NCI-H82 (cell line): ENCODE data around the gene STIM2.
"Not testable (repeated sequence)": the region's sequence is repeated elsewhere in the genome, so short reads cannot be mapped to it uniquely, and the experiment has no call there.

Experiments used
- DNase-seq: peaks from one replicate; lab custom pipeline; 2025; lab: John Stamatoyannopoulos, UW

The STIM2 gene

GRCh38 chr4:26953770-26954423 is 93.3 kb downstream of the STIM2 start:
- DNase-seq, result no peak

GRCh38 chr4:26955241-26955640 is 94.6 kb downstream of the STIM2 start:
- DNase-seq, result no peak

- no peak for DNase-seq
These were observed 98.4 kb downstream of the STIM2 start for GRCh38 chr4:26958925-26959653.

- no peak for DNase-seq
These were observed 99.0 kb downstream of the STIM2 start for GRCh38 chr4:26959654-26960047.

- no peak for DNase-seq
These were observed 102.1 kb downstream of the STIM2 start for GRCh38 chr4:26962720-26963119.

GRCh38 chr4:26964512-26964911 is 103.9 kb downstream of the STIM2 start:
- no peak for DNase-seq

GRCh38 chr4:26964994-26965393 is 104.4 kb downstream of the STIM2 start:
- no peak for DNase-seq

- not testable (repeated sequence) for DNase-seq
These were observed 115.0 kb downstream of the STIM2 start for GRCh38 chr4:26975464-26976181.

- DNase-seq, result no peak
These were observed 117.9 kb downstream of the STIM2 start for GRCh38 chr4:26978387-26979053.

- no peak for DNase-seq
These were observed 124.3 kb downstream of the STIM2 start for GRCh38 chr4:26984896-26985295.

- peak; percentile 10 for DNase-seq
These were observed 125.2 kb downstream of the STIM2 start for GRCh38 chr4:26985873-26986272.

GRCh38 chr4:26987191-26987590 is 126.5 kb downstream of the STIM2 start:
- DNase-seq, result no peak

GRCh38 chr4:26991057-26991456 is 130.4 kb downstream of the STIM2 start:
- DNase-seq, result no peak

GRCh38 chr4:26992657-26993361 is 132.2 kb downstream of the STIM2 start:
- DNase-seq, result no peak

GRCh38 chr4:26993539-26993938 is 132.9 kb downstream of the STIM2 start:
- DNase-seq, result no peak

- no peak for DNase-seq
These were observed 133.3 kb downstream of the STIM2 start for GRCh38 chr4:26993967-26994366.

- DNase-seq, result no peak
These were observed 134.7 kb downstream of the STIM2 start for GRCh38 chr4:26995316-26995715.

- DNase-seq, result no peak
These were observed 136.1 kb downstream of the STIM2 start for GRCh38 chr4:26996745-26997144.

- no peak for DNase-seq
These were observed 139.0 kb downstream of the STIM2 start for GRCh38 chr4:26999689-27000088.

GRCh38 chr4:27000122-27000521 is 139.5 kb downstream of the STIM2 start:
- DNase-seq, result no peak

- DNase-seq, result peak; percentile 15
These were observed 140.2 kb downstream of the STIM2 start for GRCh38 chr4:27000820-27001219.
